Bronchial epithelial cell (primary cell): ENCODE measurements around the gene CMYA5. TPM values are rescaled to one million over a fixed set of nuclear protein-coding genes. Genes with fewer than 3 reads are reported as not detected.
A peak's percentile ranks its signal among the peaks of the same experiment; 100 is the strongest.

ENCODE experiments used
- DNase-seq: peaks from one replicate; pipeline ENCODE4 v3.0.0-alpha.2; 2010; ENCODE audit warnings: low read depth
- FAIRE-seq: peaks from 2 replicates; lab custom pipeline; 2011; peaks lifted over from hg19 to GRCh38; lab: Jason Lieb, UNC
- H3K27me3 ChIP-seq: 2 replicates; pipeline ENCODE4 v1.5.1; 2011; ENCODE audit warnings: low read length; ENCODE audit not compliant: control insufficient read depth, insufficient read depth
- H3K36me3 ChIP-seq: 2 replicates; pipeline ENCODE4 v1.5.1; 2011; ENCODE audit warnings: low read length; ENCODE audit not compliant: control insufficient read depth, insufficient read depth
- H3K4me3 ChIP-seq: 2 replicates; pipeline ENCODE4 v1.5.1; 2011; ENCODE audit warnings: mild to moderate bottlenecking, low read depth, low read length, control low read depth
- CTCF ChIP-seq: IDR thresholded peaks from 2 replicates; pipeline ENCODE4 v1.5.1; 2011; ENCODE audit warnings: mild to moderate bottlenecking, moderate library complexity, low read length, control low read depth, inconsistent platforms; ENCODE audit not compliant: insufficient read depth, severe bottlenecking
- total RNA-seq: library from RNA; depleted of rRNA; stranded (reverse); fragments of >200 nt; gene quantifications from 2 replicates; pipeline ENCODE4 v1.2.1, GENCODE V29; 2014

CMYA5 gene
- total RNA-seq, 1 donor from 2014 or later: 0.26 TPM

DNA sequence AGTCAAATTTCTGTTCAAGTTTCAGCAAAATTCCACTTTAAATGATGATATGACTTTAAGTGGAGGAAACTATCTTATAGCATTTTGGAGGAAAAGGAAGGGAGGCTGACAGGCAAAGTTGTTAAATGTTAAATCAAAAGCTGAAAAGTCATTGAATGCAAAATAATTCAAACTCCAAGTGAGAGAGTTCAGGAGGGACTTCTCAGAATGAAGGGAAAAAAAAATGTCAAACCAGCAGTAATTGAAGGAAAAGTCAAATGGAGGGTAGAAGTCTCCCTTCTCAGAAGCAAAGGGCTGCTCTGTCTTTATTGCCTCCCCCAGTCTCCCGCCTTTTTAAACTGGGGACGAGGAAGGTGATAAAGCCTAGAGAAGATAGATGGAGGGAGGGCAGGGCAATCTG, 134.8 kb downstream of the CMYA5 start:
- no peaks in the 10 kb centered on the region for H3K36me3 ChIP-seq
- no peak for TF ChIP-seq CTCF
- DNase-seq (no peak), FAIRE-seq (no peak)
- H3K4me3 ChIP-seq: no peak overlapping the region
- H3K27me3 ChIP-seq: no peaks in the 10 kb centered on the region

GRCh38 chr5:79825802-79826201, 136.2 kb downstream of the CMYA5 start:
- DNase-seq (no peak), FAIRE-seq (no peak)
- no peaks in the 10 kb centered on the region for H3K36me3 ChIP-seq
- H3K4me3 ChIP-seq: no peak overlapping the region
- no peak for TF ChIP-seq CTCF
- no peaks in the 10 kb centered on the region for H3K27me3 ChIP-seq

- no peak for TF ChIP-seq CTCF
- Histone ChIP-seq H3K4me3 (no peak overlapping the region), H3K36me3 (no peaks in the 10 kb centered on the region), H3K27me3 (no peaks in the 10 kb centered on the region)
- FAIRE-seq: no peak
- no peak for DNase-seq
Observed at GRCh38 chr5:79827159-79827629, 137.6 kb downstream of the CMYA5 start.

DNA sequence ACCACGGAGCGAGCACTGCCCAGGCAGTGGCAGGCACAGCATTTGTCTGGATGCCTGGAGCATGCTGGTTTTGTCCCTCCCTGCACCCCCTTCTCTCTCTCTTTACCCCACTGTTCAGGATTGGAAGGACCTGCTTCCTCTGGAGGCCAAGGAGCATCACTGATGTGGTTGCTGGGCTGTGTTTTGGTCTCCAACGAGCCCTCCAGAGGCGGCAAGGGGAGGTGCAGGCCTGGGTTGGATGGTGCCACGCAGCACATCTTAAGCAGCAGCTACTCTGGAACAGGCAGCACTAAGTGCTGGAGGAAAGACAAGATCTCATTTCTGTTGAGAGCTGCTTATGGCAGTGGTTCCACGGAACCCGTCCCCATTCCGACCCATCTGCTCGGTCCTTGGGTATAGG, 139.6 kb downstream of the CMYA5 start:
- TF ChIP-seq CTCF: peak; percentile 47
- H3K4me3 ChIP-seq: no peak overlapping the region
- no peaks in the 10 kb centered on the region for H3K36me3 ChIP-seq
- peak; percentile 5 for DNase-seq
- FAIRE-seq: no peak
- H3K27me3 ChIP-seq: no peaks in the 10 kb centered on the region

DNA sequence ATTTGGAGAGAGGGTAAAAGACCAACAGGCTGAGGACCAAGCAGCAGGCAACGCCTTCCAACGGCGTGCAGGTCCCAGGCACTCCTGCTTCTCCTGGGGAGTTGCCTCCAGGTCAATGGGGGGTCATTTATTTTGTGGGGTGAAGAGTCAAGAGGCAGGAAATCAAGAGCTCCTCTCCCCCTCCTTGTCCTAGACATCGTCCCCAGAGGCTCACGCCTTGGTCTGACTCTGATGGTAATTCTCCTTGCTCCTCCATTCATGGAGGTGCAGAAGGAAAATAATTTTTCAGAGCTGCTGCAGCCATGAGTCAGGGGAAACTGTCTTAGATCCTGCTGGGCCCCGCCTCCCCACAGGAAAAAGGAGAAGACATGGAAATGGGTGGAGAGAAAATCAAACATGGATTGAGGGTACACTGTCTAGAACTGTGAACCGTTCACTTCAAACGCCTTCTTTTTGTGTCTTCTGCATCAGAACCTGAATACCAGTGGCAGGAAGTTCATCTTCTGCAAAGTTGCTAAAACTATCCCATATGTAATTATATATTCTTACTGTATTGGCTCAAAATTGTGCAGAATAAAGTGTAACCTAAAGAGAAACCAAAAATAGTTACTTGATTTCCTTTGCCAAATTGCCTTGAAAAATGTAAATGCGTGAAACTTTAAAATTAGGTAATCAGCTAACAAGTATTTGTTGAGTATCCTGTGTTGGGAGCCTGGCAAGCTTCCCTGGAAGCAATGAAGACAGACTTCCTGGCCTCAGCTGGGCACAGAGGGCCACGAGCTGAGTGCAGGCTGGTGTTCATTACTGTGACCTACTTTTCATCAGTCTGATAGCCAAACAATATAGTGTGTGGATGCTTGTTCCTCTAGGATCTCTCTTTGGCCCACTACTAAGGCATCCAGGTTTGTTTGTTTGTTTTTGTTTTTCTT, 142.0 kb downstream of the CMYA5 start:
- FAIRE-seq (no peak), DNase-seq (no peak)
- no peaks in the 10 kb centered on the region for H3K27me3 ChIP-seq
- H3K4me3 ChIP-seq: no peak overlapping the region
- TF ChIP-seq CTCF: no peak
- H3K36me3 ChIP-seq: no peaks in the 10 kb centered on the region

DNA sequence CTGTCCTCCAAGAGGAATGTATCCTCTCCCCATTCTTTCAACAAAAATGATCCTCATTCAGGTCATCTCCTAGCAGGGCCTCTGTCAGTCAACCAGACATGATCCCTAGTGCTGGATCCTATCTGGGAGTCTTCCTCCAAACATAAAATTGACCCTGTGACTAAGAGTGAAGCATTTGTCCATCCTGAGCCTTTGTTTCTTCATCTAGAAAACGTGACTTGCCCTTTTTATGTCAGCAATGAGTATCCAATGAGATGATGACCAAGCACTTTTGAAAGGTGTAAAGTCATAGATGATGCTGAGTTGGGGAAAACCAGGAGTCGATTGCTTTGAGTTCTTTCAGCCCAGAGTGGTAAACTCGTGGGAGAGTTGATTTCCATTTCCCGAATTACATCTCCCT, 143.3 kb downstream of the CMYA5 start:
- no peak for FAIRE-seq
- Histone ChIP-seq H3K36me3 (no peaks in the 10 kb centered on the region), H3K4me3 (no peak overlapping the region), H3K27me3 (no peaks in the 10 kb centered on the region)
- DNase-seq: no peak
- no peak for TF ChIP-seq CTCF
